ENCODE results near the gene IQCE. TPM values are rescaled to one million over a fixed set of nuclear protein-coding genes. Genes with fewer than 3 reads are reported as not detected.
"Not testable (repeated sequence)": the region's sequence is repeated elsewhere in the genome, so short reads cannot be mapped to it uniquely, and the experiment has no call there.

IQCE gene
- total RNA-seq, 4 donors from 2014 or later = 9.7 to 23.5 (median 15.6) TPM

DNA sequence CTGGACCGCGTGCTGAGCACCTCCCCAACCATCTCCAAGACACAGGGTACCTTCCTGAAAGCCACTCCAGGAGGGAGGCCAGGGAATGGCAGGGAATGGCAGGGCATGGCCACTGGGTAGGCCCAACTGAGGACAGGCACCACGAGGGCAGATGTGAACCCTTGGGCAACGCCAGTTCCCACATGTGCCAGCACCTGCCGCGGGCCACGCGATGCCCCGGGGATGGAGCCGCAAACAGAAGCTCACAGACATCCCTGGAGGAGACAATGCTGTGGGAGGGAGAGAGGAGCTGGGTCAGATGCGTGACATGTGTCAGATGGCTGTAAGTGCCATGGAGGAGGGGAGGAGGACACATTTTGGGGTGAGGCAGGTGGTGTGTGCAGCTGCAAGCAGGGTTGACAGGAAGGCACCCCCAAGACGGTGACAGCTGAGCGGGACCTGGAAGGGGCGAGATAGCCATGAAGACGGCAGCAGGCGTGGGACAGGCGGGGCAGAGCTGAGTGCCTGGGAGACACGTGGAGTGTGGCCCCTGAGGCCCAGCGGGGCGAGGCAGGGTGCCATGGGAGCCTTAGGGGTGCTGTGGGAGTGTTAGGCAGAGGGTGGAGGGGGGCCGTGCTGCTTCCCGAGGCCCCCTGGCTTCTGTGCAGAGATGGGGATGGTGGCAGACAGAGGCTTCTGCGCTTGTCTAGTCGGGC, 27.7 kb downstream of the IQCE start:
- Histone ChIP-seq H3K27me3 (no peaks in the 10 kb centered on the region), H3K27ac (no peak overlapping the region), H3K36me3 (peaks cover 0 to 91% of the 10 kb centered on the region in 2 donors), H3K9me3 (no peaks in the 10 kb centered on the region), H3K4me3 (no peak overlapping the region), H3K4me1 (no peaks in the 10 kb centered on the region)
- no peak for ATAC-seq
- no peak for TF ChIP-seq CTCF (IDR thresholded peaks at IDR 0.05)
- TF ChIP-seq EP300 (IDR thresholded peaks at IDR 0.05) = no peak
- no peak for TF ChIP-seq POLR2A (IDR thresholded peaks at IDR 0.05)
- no peak for TF ChIP-seq POLR2AphosphoS5 (IDR thresholded peaks at IDR 0.05)
- 89 to 94% methylated on average over 3 to 23 of the region's 24 CpGs for WGBS, 2 donors (ENCODE audit: low coverage in 1 of 2)

DNA sequence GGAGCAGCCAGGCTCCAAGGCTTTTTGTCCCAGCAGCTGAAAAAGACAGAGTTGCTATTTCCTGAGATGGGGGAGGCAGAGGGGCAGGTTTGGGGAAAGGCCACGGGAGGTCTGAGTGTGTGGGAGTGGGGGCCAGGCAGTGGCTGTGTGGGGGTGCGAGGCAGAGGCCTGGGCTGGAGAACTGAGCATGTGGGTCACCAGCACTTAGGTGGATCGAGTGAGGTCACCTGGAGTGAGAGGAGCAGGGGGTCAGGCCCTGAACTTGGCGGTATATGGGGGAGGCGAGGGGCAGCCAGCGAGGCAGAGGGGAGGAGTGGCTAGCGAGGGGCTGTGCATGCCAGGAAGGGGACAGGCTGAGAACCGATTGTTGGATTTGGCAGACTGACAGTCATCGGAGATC, 28.4 kb downstream of the IQCE start:
- TF ChIP-seq EP300 (IDR thresholded peaks at IDR 0.05) = no peak
- TF ChIP-seq POLR2AphosphoS5 (IDR thresholded peaks at IDR 0.05) = no peak
- TF ChIP-seq CTCF (IDR thresholded peaks at IDR 0.05) = no peak
- TF ChIP-seq POLR2A (IDR thresholded peaks at IDR 0.05) = no peak
- H3K9me3 ChIP-seq = no peaks in the 10 kb centered on the region

DNA sequence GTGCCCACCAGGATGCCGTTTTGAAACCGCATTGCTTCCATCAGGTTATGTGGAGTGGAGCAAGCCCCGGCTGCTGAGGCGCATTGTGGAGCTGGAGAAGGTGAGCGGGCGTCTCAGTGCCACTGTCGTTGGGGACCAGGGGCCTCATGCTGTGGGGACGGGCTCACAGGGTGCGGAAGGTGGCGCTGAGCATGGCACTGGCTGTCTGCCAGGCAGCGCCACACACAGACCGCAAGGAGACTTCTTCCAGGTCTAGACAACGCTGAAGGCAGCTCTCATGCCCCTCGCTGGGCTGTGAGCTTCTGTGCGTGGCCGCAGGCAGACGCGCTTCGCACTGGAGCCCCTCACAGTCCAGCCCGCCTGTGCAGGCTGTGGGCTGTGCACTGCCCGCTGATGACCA, 29.0 kb downstream of the IQCE start:
- H3K9me3 ChIP-seq = no peaks in the 10 kb centered on the region
- H3K4me1 ChIP-seq = no peaks in the 10 kb centered on the region
- no peak for ATAC-seq
- peaks cover 0 to 94% of the 10 kb centered on the region in 2 donors for H3K36me3 ChIP-seq
- no peak overlapping the region for H3K27ac ChIP-seq
- no peaks in the 10 kb centered on the region for H3K27me3 ChIP-seq
- no peak for TF ChIP-seq EP300 (IDR thresholded peaks at IDR 0.05)
- no peak for TF ChIP-seq POLR2AphosphoS5 (IDR thresholded peaks at IDR 0.05)
- TF ChIP-seq CTCF (IDR thresholded peaks at IDR 0.05) = no peak
- TF ChIP-seq POLR2A (IDR thresholded peaks at IDR 0.05) = no peak
- H3K4me3 ChIP-seq = no peak overlapping the region
- 97 to 100% methylated on average over 6 to 8 of the region's 21 CpGs for WGBS, 2 donors (ENCODE audit: low coverage in 1 of 2)

More for the DNA sequence above, 28.4 kb downstream of the IQCE start:
- Histone ChIP-seq H3K4me1 (no peaks in the 10 kb centered on the region), H3K4me3 (no peak overlapping the region), H3K27ac (no peak overlapping the region), H3K27me3 (no peaks in the 10 kb centered on the region), H3K36me3 (peaks cover 0 to 94% of the 10 kb centered on the region in 2 donors)
- no peak for ATAC-seq
- WGBS, 2 donors (ENCODE audit: low coverage in 1 of 2) = 83 to 100% methylated on average over 4 to 9 of the region's 9 CpGs

DNA sequence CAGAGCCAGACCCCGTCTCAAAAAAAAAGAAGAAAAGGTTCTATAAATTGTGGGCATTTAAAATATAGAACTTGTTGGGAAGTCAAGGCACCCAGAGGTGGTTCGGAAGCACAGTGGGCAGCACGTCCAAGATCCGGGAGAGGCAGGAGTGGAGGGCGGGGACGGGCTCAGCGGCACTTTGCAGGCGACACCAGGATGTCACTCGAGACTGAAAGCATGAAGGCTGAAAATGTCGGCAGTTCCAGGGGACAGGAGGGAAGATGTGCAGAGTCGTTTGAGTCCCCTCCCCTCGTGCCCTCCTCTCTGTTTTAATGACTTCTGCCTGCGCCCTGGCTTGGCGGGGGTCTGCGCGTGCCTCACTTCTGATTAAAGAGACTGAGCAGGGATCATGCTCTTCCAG, 30.6 kb downstream of the IQCE start:
- Histone ChIP-seq H3K9me3 (no peaks in the 10 kb centered on the region), H3K4me3 (no peak overlapping the region), H3K27me3 (no peaks in the 10 kb centered on the region), H3K27ac (no peak overlapping the region), H3K36me3 (peaks cover 0 to 97% of the 10 kb centered on the region in 2 donors), H3K4me1 (no peaks in the 10 kb centered on the region)
- ATAC-seq = no peak
- WGBS, 2 donors (ENCODE audit: low coverage in 1 of 2) = 60 to 83% methylated on average over 1 to 16 of the region's 16 CpGs
- no peak for TF ChIP-seq POLR2AphosphoS5 (IDR thresholded peaks at IDR 0.05)
- TF ChIP-seq EP300 (IDR thresholded peaks at IDR 0.05) = no peak
- TF ChIP-seq CTCF (IDR thresholded peaks at IDR 0.05) = no peak
- TF ChIP-seq POLR2A (IDR thresholded peaks at IDR 0.05) = no peak

DNA sequence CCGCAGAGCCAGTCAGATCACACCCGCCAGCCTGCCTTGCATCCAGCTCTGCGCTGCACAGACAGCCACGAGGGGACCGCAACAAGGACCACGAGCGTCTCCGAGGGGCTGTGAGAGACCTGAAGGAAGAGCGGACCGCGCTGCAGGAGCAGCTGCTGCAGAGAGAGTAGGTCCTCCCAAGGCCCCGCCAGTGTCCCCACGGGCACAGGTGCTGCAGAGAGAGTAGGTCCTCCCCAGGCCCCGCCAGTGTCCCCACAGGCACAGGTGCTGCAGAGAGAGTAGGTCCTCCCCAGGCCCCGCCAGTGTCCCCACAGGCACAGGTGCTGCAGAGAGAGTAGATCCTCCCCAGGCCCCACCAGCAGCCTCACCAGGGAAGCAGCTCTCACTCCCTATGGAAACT, 31.2 kb downstream of the IQCE start:
- not testable (repeated sequence) for H3K27me3 ChIP-seq, H3K9me3 ChIP-seq, H3K4me3 ChIP-seq, H3K27ac ChIP-seq, H3K4me1 ChIP-seq, ATAC-seq
- H3K36me3 ChIP-seq = peaks cover 0 to 97% of the 10 kb centered on the region in 2 donors
- 88% methylated on average over 8 of the region's 15 CpGs; no CpG with 5 or more reads in 1 of the 2 donors for WGBS, 2 donors (ENCODE audit: low coverage in 1 of 2)

Data from gastroesophageal sphincter (tissue), 4 donors.